Right lobe of liver (tissue), 4 donors: Measurements from ENCODE around the gene PACS2.

Experiments used
- CTCF ChIP-seq, 4 donors: fragments of 200-600 bp in 3 of 4; fragments of 450-650 bp in 1 of 4; IDR thresholded peaks; one replicate each; pipeline versions ENCODE4 v1.5.1 to v1.8.0; 2016 to 2022; ENCODE audit warnings: antibody characterized with exemption in 4 of 4, mild to moderate bottlenecking in 2 of 4
- POLR2A ChIP-seq: fragments of 450-650 bp; IDR thresholded peaks from one replicate; pipeline ENCODE4 v1.6.1; 2017; ENCODE audit warnings: antibody characterized with exemption, mild to moderate bottlenecking
- donor health status: DM: no; HTN: no; CAD: no.
- donor health status: DM: no; HTN: no; CAD: no.
- donor health status: DM: no; HTN: yes; CAD: no.

- no peak for TF ChIP-seq CTCF (IDR thresholded peaks at IDR 0.05)
- no peak for TF ChIP-seq POLR2A
Measured at GRCh38 chr14:105274637-105275036, 39.9 kb upstream of the PACS2 start.
